ENCODE measurements around the gene PLA2G1B. TPM values are rescaled to one million over a fixed set of nuclear protein-coding genes. Genes with fewer than 3 reads are reported as not detected.
"Not testable (repeated sequence)": the region's sequence is repeated elsewhere in the genome, so short reads cannot be mapped to it uniquely, and the experiment has no call there.

PLA2G1B gene
- total RNA-seq, 1 donor = not detected

GRCh38 chr12:120342175-120343038 is 14.8 kb upstream of the PLA2G1B start:
- no peak overlapping the region for H2AFZ ChIP-seq (ENCODE audit: low read length)
- H4K20me1 ChIP-seq (ENCODE audit: insufficient read depth, low read length) = no peaks in the 10 kb centered on the region
- no peaks in the 10 kb centered on the region for H3K27me3 ChIP-seq (ENCODE audit: insufficient read depth, low read length)
- H3K79me2 ChIP-seq (ENCODE audit: insufficient read depth, low read length) = no peaks in the 10 kb centered on the region
- no peak for TF ChIP-seq CTCF (IDR thresholded peaks at IDR 0.05; ENCODE audit: extremely low read depth, low read depth, low read length)
- no peak overlapping the region for H3K27ac ChIP-seq (ENCODE audit: low read depth, low read length)
- no peaks in the 10 kb centered on the region for H3K4me1 ChIP-seq (ENCODE audit: insufficient read depth, low read length)
- no peaks in the 10 kb centered on the region for H3K36me3 ChIP-seq (ENCODE audit: insufficient read depth, low read length)
- no peak overlapping the region for H3K4me2 ChIP-seq (ENCODE audit: insufficient read depth, low read length)
- DNase-seq (ENCODE audit: insufficient read length, low spot score, missing footprints) = peak; percentile 71
- no peaks in the 10 kb centered on the region for H3K9me3 ChIP-seq (ENCODE audit: low read depth, low read length)
- no peak overlapping the region for H3K4me3 ChIP-seq (ENCODE audit: insufficient read depth, low read length)

DNA sequence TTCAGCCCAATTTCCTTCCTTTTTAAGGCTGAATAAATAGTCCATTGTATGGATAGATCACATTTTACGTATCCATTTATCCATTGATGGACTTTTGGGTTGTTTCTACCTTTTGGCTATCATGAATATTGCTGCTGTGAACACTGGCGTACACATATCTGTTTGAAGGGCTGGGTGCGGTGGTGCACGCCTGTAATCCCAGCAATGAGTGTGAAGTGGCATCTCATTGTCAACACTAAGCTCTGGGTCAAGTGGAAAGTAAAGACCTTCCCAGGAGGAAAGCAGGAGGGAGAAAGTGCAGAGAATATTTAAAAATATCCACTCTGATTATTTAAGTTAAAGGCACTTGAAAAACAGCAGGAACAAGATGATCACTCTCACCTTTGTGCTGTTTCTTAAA is 11.7 kb upstream of the PLA2G1B start:
- H3K9me3 ChIP-seq (ENCODE audit: low read depth, low read length) = no peaks in the 10 kb centered on the region
- no peak for DNase-seq (ENCODE audit: insufficient read length, low spot score, missing footprints)
- H3K4me3 ChIP-seq (ENCODE audit: insufficient read depth, low read length) = no peak overlapping the region
- no peak for TF ChIP-seq CTCF (IDR thresholded peaks at IDR 0.05; ENCODE audit: extremely low read depth, low read depth, low read length)
- no peaks in the 10 kb centered on the region for H3K79me2 ChIP-seq (ENCODE audit: insufficient read depth, low read length)
- no peaks in the 10 kb centered on the region for H4K20me1 ChIP-seq (ENCODE audit: insufficient read depth, low read length)
- no peak overlapping the region for H3K4me2 ChIP-seq (ENCODE audit: insufficient read depth, low read length)
- no peaks in the 10 kb centered on the region for H3K4me1 ChIP-seq (ENCODE audit: insufficient read depth, low read length)
- H3K27me3 ChIP-seq (ENCODE audit: insufficient read depth, low read length) = no peaks in the 10 kb centered on the region
- H3K36me3 ChIP-seq (ENCODE audit: insufficient read depth, low read length) = no peaks in the 10 kb centered on the region
- H2AFZ ChIP-seq (ENCODE audit: low read length) = no peak overlapping the region
- no peak overlapping the region for H3K27ac ChIP-seq (ENCODE audit: low read depth, low read length)

DNA sequence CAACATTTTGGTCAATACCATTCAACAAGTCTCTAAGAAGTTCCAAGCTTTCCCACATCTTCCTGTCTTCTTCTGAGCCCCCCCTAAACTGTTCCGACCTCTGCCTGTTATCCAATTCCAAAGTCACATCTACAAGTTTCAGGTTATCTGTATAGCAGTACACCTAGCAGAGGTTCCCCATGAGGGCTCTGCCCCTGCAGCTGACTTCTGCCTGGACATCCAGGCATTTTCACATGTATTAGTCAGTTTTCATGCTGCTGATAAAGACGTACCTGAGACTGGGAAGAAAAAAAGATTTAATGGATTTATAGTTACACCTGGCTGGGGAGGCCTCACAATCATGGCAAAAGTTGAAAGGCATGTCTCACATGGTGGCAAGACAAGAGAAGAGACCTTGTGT is 10.2 kb upstream of the PLA2G1B start:
- TF ChIP-seq CTCF (IDR thresholded peaks at IDR 0.05; ENCODE audit: extremely low read depth, low read depth, low read length) = no peak
- no peak for DNase-seq (ENCODE audit: insufficient read length, low spot score, missing footprints)
- Histone ChIP-seq H3K27me3 (ENCODE audit: insufficient read depth, low read length) (no peaks in the 10 kb centered on the region), H3K4me3 (ENCODE audit: insufficient read depth, low read length) (no peak overlapping the region), H3K79me2 (ENCODE audit: insufficient read depth, low read length) (no peaks in the 10 kb centered on the region), H3K9me3 (ENCODE audit: low read depth, low read length) (no peaks in the 10 kb centered on the region), H4K20me1 (ENCODE audit: insufficient read depth, low read length) (no peaks in the 10 kb centered on the region), H3K4me2 (ENCODE audit: insufficient read depth, low read length) (no peak overlapping the region), H2AFZ (ENCODE audit: low read length) (no peak overlapping the region), H3K4me1 (ENCODE audit: insufficient read depth, low read length) (no peaks in the 10 kb centered on the region), H3K36me3 (ENCODE audit: insufficient read depth, low read length) (no peaks in the 10 kb centered on the region), H3K27ac (ENCODE audit: low read depth, low read length) (no peak overlapping the region)

GRCh38 chr12:120336392-120336791 is 8.8 kb upstream of the PLA2G1B start:
- not testable (repeated sequence) for H3K27me3 ChIP-seq (ENCODE audit: insufficient read depth, low read length); H2AFZ ChIP-seq (ENCODE audit: low read length); H3K4me3 ChIP-seq (ENCODE audit: insufficient read depth, low read length); DNase-seq (ENCODE audit: insufficient read length, low spot score, missing footprints); H3K79me2 ChIP-seq (ENCODE audit: insufficient read depth, low read length); H3K4me1 ChIP-seq (ENCODE audit: insufficient read depth, low read length); H3K36me3 ChIP-seq (ENCODE audit: insufficient read depth, low read length); H3K4me2 ChIP-seq (ENCODE audit: insufficient read depth, low read length); H3K27ac ChIP-seq (ENCODE audit: low read depth, low read length); H3K9me3 ChIP-seq (ENCODE audit: low read depth, low read length); H4K20me1 ChIP-seq (ENCODE audit: insufficient read depth, low read length)
